MM.1S (cell line): ENCODE data around the gene PDE6G.

Source experiments
- EZH2 ChIP-seq: fragments of 300-600 bp; sonication (generic); optimal IDR thresholded peaks from 2 replicates; pipeline ENCODE3; 2017; ENCODE audit warnings: low read depth, mild to moderate bottlenecking, antibody characterized with exemption, low read length, mixed read lengths
- EZH2phosphoT487 ChIP-seq: fragments of 300-600 bp; sonication (generic); IDR thresholded peaks from 2 replicates; pipeline ENCODE4 v1.6.1; 2018; ENCODE audit warnings: antibody characterized with exemption, low read length

GRCh38 chr17:81616877-81617276 lies 39.5 kb downstream of the PDE6G start:
- no peak for TF ChIP-seq EZH2phosphoT487
- no peak for TF ChIP-seq EZH2
